K562 (cell line): ENCODE results near the gene GNAQ. TPM values are rescaled to one million over a fixed set of nuclear protein-coding genes. Genes with fewer than 3 reads are reported as not detected.

Experiments
- ARID1B ChIP-seq: fragments of 450-650 bp; IDR thresholded peaks from 2 replicates; pipeline ENCODE4 v1.6.1; 2016; ENCODE audit warnings: antibody characterized with exemption, mild to moderate bottlenecking, inconsistent platforms
- BRF1 ChIP-seq: IDR thresholded peaks from 3 replicates; pipeline ENCODE4 v1.6.1; 2011; ENCODE audit warnings: borderline replicate concordance, mild to moderate bottlenecking; ENCODE audit not compliant: insufficient read length; ENCODE audit errors: extremely low read depth
- ELF1 ChIP-seq: fragments of 200-800 bp; sonication (Bioruptor generic); IDR thresholded peaks from 2 replicates; pipeline ENCODE4 v1.6.1; 2016; ENCODE audit warnings: missing genetic modification characterization, missing compliant biosample characterization
- GABPB2 ChIP-seq: fragments of 250-450 bp; sonication (Bioruptor Pico); conservative IDR thresholded peaks from 2 replicates; pipeline ENCODE4 v1.5.1; 2021; ENCODE audit warnings: mild to moderate bottlenecking
- HIVEP1 ChIP-seq: fragments of 250-450 bp; sonication (Bioruptor Pico); IDR thresholded peaks from 2 replicates; pipeline ENCODE4 v1.4.0; 2020; ENCODE audit warnings: mild to moderate bottlenecking
- ILK ChIP-seq: fragments of 450-650 bp; IDR thresholded peaks from 2 replicates; pipeline ENCODE4 v1.6.1; 2016; ENCODE audit warnings: missing genetic modification characterization, low read depth, mild to moderate bottlenecking, missing compliant biosample characterization, moderate library complexity, borderline replicate concordance
- JUNB ChIP-seq: fragments of 450-650 bp; formaldehyde crosslinking; conservative IDR thresholded peaks from 2 replicates; pipeline ENCODE4 v1.4.0; 2020; ENCODE audit warnings: mild to moderate bottlenecking
- KDM1A ChIP-seq, 2 experiments: fragments of 450-650 bp; IDR thresholded peaks; 2 replicates each; pipeline ENCODE4 v1.6.1; 2016; ENCODE audit warnings: mild to moderate bottlenecking in 2 of 2
- KLF16 ChIP-seq: IDR thresholded peaks from 2 replicates; pipeline ENCODE4 v1.6.1; 2016; ENCODE audit warnings: antibody characterized with exemption
- NBN ChIP-seq: fragments of 450-650 bp; IDR thresholded peaks from 2 replicates; pipeline ENCODE4 v1.6.1; 2016; ENCODE audit warnings: low read depth, mild to moderate bottlenecking
- NCOR1 ChIP-seq: fragments of 450-650 bp; IDR thresholded peaks from 2 replicates; pipeline ENCODE4 v1.6.1; 2016; ENCODE audit warnings: mild to moderate bottlenecking, moderate library complexity
- PTBP1 ChIP-seq: fragments of 200-400 bp; formaldehyde crosslinking; IDR thresholded peaks from 2 replicates; pipeline ENCODE4 v1.6.1; 2017; ENCODE audit warnings: low read depth, low read length
- SAP30 ChIP-seq: fragments of 200-600 bp; sonication (generic); IDR thresholded peaks from 2 replicates; pipeline ENCODE4 v1.6.1; 2012; ENCODE audit warnings: borderline replicate concordance, low read depth, mild to moderate bottlenecking, moderate library complexity, low read length, control low read depth, inconsistent platforms; ENCODE audit not compliant: insufficient read depth, poor library complexity, severe bottlenecking
- SIN3B ChIP-seq: fragments of 450-650 bp; IDR thresholded peaks from 2 replicates; pipeline ENCODE4 v1.6.1; 2017; ENCODE audit warnings: low read depth, mild to moderate bottlenecking, moderate library complexity
- SMARCC2 ChIP-seq: fragments of 450-650 bp; IDR thresholded peaks from 2 replicates; pipeline ENCODE4 v1.6.1; 2017; ENCODE audit warnings: antibody characterized with exemption, moderate library complexity, mild to moderate bottlenecking, low read depth
- ZNF217 ChIP-seq: sonication (generic); formaldehyde crosslinking; IDR thresholded peaks from 2 replicates; pipeline ENCODE4 v1.8.0; 2022; ENCODE audit warnings: mild to moderate bottlenecking, missing genetic modification reagents
- ZNF232 ChIP-seq: sonication (generic); formaldehyde crosslinking; IDR thresholded peaks from 2 replicates; pipeline ENCODE4 v1.8.0; 2022; ENCODE audit warnings: mild to moderate bottlenecking, missing genetic modification reagents
- ZNF263 ChIP-seq: sonication (generic); formaldehyde crosslinking; IDR thresholded peaks from 2 replicates; pipeline ENCODE4 v1.8.0; 2022; ENCODE audit warnings: mild to moderate bottlenecking, missing genetic modification reagents, borderline replicate concordance
- polyA plus RNA-seq, 8 experiments: library from polyadenylated mRNA; depleted of rRNA in 4 of 8; stranded (reverse) in 5 of 8; unstranded in 3 of 8; fragments of >200 nt; fragmentation: Nextera tagmentation in 2 of 8; fragmentation: Illumina TruSeq in 1 of 8; extraction: Ambion mirVana in 2 of 8; extraction: Trizol in 1 of 8; gene quantifications; 2 replicates each; pipeline versions ENCODE4 v1.2.1 to v1.2.3, GENCODE V29; 2011 to 2014; ENCODE audit warnings: inconsistent platforms in 1 of 8, missing spikeins in 1 of 8
- total RNA-seq, 7 experiments: library from RNA; depleted of rRNA in 6 of 7; stranded (reverse); fragments of >200 nt in 6 of 7; fragmentation: Illumina TruSeq in 2 of 7; extraction: Trizol in 2 of 7; gene quantifications; 2 replicates each; pipeline versions ENCODE4 v1.2.1 to v1.2.3, GENCODE V29; 2011 to 2021; ENCODE audit warnings: low replicate concordance in 1 of 7
- TF ChIP-seq, protein P1 (sequence below): fragments of 250-450 bp; sonication (Bioruptor Pico); IDR thresholded peaks from 2 replicates; pipeline ENCODE4 v1.8.0; 2022; ENCODE audit warnings: moderate library complexity, mild to moderate bottlenecking, inconsistent platforms
- TF ChIP-seq, protein P2 (sequence below): fragments of 200-800 bp; sonication (Bioruptor generic); IDR thresholded peaks from 2 replicates; pipeline ENCODE4 v1.6.1; 2017; ENCODE audit warnings: missing genetic modification characterization, missing compliant biosample characterization
- TF ChIP-seq, protein P3 (sequence below), 2 experiments: IDR thresholded peaks; 2 replicates each; pipeline ENCODE4 v1.6.1; 2012; ENCODE audit warnings: improper control_type of control experiment in 2 of 2, low read depth in 2 of 2, low read length in 2 of 2, borderline replicate concordance in 1 of 2

GNAQ gene
- total and polyA plus RNA-seq, 9 of the 15 experiments (the other 6 are each of a cell fraction or from before 2014, with no cell fraction given), result 4.8 to 27.9 (median 17.5) TPM

DNA sequence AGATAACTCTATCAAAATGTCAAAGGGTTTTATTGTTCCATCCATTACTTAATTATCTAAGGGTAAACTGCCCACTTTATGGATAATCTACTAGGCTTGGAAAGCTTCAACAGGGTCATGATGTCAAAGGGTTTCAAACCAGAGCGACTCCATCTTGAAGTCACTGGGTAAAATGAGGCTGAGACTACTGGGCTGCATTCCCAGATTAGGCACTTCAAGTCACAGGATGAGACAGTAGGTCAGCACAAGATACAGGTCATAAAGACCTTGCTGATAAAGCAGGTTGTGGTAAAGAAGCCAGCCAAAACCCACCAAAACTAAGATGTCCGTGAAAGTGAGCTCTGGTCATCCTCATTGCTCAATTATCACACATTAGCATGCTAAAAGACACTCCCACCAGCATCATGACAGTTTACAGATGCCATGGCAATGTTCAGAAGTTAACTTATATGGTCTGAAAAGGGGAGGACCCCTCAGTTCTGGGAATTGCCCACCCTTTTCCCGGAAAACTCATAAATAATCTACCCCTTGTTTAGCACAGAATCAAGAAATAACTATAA lies 138.6 kb downstream of the GNAQ start (continued):
- no peak for TF ChIP-seq ZNF217 (CRISPR knock-in tag)
- no peak for TF ChIP-seq ARID1B
- TF ChIP-seq, protein P1, sequence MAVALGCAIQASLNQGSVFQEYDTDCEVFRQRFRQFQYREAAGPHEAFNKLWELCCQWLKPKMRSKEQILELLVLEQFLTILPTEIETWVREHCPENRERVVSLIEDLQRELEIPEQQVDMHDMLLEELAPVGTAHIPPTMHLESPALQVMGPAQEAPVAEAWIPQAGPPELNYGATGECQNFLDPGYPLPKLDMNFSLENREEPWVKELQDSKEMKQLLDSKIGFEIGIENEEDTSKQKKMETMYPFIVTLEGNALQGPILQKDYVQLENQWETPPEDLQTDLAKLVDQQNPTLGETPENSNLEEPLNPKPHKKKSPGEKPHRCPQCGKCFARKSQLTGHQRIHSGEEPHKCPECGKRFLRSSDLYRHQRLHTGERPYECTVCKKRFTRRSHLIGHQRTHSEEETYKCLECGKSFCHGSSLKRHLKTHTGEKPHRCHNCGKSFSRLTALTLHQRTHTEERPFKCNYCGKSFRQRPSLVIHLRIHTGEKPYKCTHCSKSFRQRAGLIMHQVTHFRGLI (CRISPR knock-in tag), result 0 out of 2 replicates have a peak, but pooled peaks have one; percentile 25
- TF ChIP-seq ELF1 (tag), result no peak
- TF ChIP-seq ZNF232 (CRISPR knock-in tag), result no peak
- TF ChIP-seq BRF1, result no peak
- TF ChIP-seq NCOR1, result no peak
- peak; percentile 75; the same call in 1 of the 2 replicates for TF ChIP-seq HIVEP1 (CRISPR knock-in tag)
- no peak for TF ChIP-seq ZNF263 (CRISPR knock-in tag)
- TF ChIP-seq, protein P2, sequence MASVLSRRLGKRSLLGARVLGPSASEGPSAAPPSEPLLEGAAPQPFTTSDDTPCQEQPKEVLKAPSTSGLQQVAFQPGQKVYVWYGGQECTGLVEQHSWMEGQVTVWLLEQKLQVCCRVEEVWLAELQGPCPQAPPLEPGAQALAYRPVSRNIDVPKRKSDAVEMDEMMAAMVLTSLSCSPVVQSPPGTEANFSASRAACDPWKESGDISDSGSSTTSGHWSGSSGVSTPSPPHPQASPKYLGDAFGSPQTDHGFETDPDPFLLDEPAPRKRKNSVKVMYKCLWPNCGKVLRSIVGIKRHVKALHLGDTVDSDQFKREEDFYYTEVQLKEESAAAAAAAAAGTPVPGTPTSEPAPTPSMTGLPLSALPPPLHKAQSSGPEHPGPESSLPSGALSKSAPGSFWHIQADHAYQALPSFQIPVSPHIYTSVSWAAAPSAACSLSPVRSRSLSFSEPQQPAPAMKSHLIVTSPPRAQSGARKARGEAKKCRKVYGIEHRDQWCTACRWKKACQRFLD (CRISPR knock-in tag), result peak; percentile 94
- no peak for TF ChIP-seq SMARCC2
- peak; percentile 86 for TF ChIP-seq ILK (tag)
- TF ChIP-seq, protein P3, sequence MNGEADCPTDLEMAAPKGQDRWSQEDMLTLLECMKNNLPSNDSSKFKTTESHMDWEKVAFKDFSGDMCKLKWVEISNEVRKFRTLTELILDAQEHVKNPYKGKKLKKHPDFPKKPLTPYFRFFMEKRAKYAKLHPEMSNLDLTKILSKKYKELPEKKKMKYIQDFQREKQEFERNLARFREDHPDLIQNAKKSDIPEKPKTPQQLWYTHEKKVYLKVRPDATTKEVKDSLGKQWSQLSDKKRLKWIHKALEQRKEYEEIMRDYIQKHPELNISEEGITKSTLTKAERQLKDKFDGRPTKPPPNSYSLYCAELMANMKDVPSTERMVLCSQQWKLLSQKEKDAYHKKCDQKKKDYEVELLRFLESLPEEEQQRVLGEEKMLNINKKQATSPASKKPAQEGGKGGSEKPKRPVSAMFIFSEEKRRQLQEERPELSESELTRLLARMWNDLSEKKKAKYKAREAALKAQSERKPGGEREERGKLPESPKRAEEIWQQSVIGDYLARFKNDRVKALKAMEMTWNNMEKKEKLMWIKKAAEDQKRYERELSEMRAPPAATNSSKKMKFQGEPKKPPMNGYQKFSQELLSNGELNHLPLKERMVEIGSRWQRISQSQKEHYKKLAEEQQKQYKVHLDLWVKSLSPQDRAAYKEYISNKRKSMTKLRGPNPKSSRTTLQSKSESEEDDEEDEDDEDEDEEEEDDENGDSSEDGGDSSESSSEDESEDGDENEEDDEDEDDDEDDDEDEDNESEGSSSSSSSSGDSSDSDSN (IDR thresholded peaks at IDR 0.05; ENCODE audit: borderline replicate concordance in 1 of 2, low read depth in 2 of 2, low read length in 2 of 2), result no peak
- TF ChIP-seq KDM1A (IDR thresholded peaks at IDR 0.05), result no peak
- TF ChIP-seq SAP30, result no peak
- no peak for TF ChIP-seq PTBP1
- TF ChIP-seq GABPB2 (CRISPR knock-in tag), result no peak
- TF ChIP-seq NBN, result no peak
- no peak for TF ChIP-seq SIN3B
- TF ChIP-seq KLF16, result no peak
- TF ChIP-seq JUNB, result no peak
